Natural killer cell (primary cell): ENCODE results near the gene OR51B2. TPM values are rescaled to one million over a fixed set of nuclear protein-coding genes. Genes with fewer than 3 reads are reported as not detected.

Experiments
- ATAC-seq, 3 donors: fragments of 150-1000 bp in 2 of 3; fragments of 200-7000 bp in 1 of 3; cut with Tn5 transposase; 1 replicate in 1 of 3; 2 replicates in 2 of 3; pipeline ENCODE4 v1.10.0; 2021; ENCODE audit warnings: mild to moderate bottlenecking in 2 of 3, moderate library complexity in 2 of 3
- DNase-seq, 2 donors: peaks; one replicate each; pipeline versions ENCODE4 v3.0.0 to v3.0.0-alpha.2; 2013 to 2021; ENCODE audit warnings: mixed read lengths in 1 of 2
- H3K27ac ChIP-seq: one replicate; pipeline ENCODE4 v1.5.1; 2013; ENCODE audit warnings: mild to moderate bottlenecking, low read length
- H3K27me3 ChIP-seq: one replicate; pipeline ENCODE4 v1.6.1; 2013; ENCODE audit warnings: low read length; ENCODE audit not compliant: control insufficient read depth, insufficient read depth
- H3K36me3 ChIP-seq: one replicate; pipeline ENCODE4 v1.6.1; 2013; ENCODE audit warnings: low read length; ENCODE audit not compliant: control insufficient read depth, insufficient read depth
- H3K4me1 ChIP-seq: one replicate; pipeline ENCODE4 v1.6.1; 2013; ENCODE audit warnings: low read length; ENCODE audit not compliant: control insufficient read depth, insufficient read depth
- H3K4me3 ChIP-seq: one replicate; pipeline ENCODE4 v1.5.1; 2013; ENCODE audit warnings: low read length
- H3K9me3 ChIP-seq: one replicate; pipeline ENCODE4 v1.6.1; 2013; ENCODE audit warnings: low read length; ENCODE audit not compliant: control insufficient read depth, insufficient read depth
- H3K27ac Mint-ChIP-seq, 2 donors: one replicate each; pipeline ENCODE4 v1.8.0; 2022; ENCODE audit warnings: mild to moderate bottlenecking in 2 of 2, mixed read lengths in 2 of 2, moderate library complexity in 1 of 2
- H3K27me3 Mint-ChIP-seq, 2 donors: one replicate each; pipeline ENCODE4 v1.8.0; 2022; ENCODE audit warnings: low read depth in 2 of 2, mixed read lengths in 2 of 2
- H3K36me3 Mint-ChIP-seq: one replicate; pipeline ENCODE4 v1.8.0; 2022; ENCODE audit warnings: mixed read lengths
- H3K4me1 Mint-ChIP-seq, 2 donors: one replicate each; pipeline ENCODE4 v1.8.0; 2022; ENCODE audit warnings: mixed read lengths in 2 of 2
- H3K4me3 Mint-ChIP-seq: one replicate; pipeline ENCODE4 v1.8.0; 2022; ENCODE audit warnings: mild to moderate bottlenecking, moderate library complexity, mixed read lengths
- H3K9me3 Mint-ChIP-seq, 2 donors: one replicate each; pipeline ENCODE4 v1.8.0; 2022; ENCODE audit warnings: mixed read lengths in 2 of 2
- WGBS: methylation state at CpG from one replicate; pipeline ENCODE4 v1.1.7; 2013; ENCODE audit warnings: missing lambda C conversion rate; ENCODE audit not compliant: insufficient coverage; 5-methylcytosine and 5-hydroxymethylcytosine counted together
- intact Hi-C: fragments of 100-400 bp; cut with micrococcal nuclease; formaldehyde crosslinking; loops from one replicate; pipeline ENCODE4 v1.14.2; 2022
- total RNA-seq, 4 donors: library from RNA; stranded (reverse); fragments of 120-200 nt in 1 of 4; gene quantifications; one replicate each; pipeline versions ENCODE4 v1.2.3 to v1.2.4, GENCODE V29; 2013 to 2022
- TF ChIP-seq, protein P1 (sequence below): fragments of 200-600 bp; IDR thresholded peaks from one replicate; pipeline ENCODE4 v1.8.0; 2022; ENCODE audit warnings: antibody characterized with exemption

Gene OR51B2
- total RNA-seq, 3 donors from 2014 or later (not counting 1 experiment from before 2014, with no cell fraction given), result not detected

DNA sequence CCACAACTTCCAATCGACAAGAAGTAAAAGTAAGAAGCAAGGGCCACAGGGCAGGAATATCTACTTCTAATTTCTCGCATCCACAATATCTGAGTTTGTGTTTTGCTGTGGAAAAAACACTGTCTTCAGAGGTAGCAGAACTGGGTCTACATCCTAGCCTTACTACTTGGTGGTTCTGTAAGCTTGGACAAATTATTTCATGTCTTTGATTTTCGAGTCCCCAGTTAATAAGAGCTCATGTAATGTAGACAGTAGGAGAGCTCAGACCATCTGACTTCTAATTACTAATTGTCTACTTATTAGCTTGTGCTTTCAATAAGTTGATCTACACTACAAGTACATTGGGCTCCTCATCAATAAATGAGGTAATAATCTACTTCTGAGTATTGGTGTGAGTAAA, 41.0 kb downstream of the OR51B2 start:
- TF ChIP-seq, protein P1, sequence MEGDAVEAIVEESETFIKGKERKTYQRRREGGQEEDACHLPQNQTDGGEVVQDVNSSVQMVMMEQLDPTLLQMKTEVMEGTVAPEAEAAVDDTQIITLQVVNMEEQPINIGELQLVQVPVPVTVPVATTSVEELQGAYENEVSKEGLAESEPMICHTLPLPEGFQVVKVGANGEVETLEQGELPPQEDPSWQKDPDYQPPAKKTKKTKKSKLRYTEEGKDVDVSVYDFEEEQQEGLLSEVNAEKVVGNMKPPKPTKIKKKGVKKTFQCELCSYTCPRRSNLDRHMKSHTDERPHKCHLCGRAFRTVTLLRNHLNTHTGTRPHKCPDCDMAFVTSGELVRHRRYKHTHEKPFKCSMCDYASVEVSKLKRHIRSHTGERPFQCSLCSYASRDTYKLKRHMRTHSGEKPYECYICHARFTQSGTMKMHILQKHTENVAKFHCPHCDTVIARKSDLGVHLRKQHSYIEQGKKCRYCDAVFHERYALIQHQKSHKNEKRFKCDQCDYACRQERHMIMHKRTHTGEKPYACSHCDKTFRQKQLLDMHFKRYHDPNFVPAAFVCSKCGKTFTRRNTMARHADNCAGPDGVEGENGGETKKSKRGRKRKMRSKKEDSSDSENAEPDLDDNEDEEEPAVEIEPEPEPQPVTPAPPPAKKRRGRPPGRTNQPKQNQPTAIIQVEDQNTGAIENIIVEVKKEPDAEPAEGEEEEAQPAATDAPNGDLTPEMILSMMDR, result no peak
- intact Hi-C loops, result no loop called here
- Histone ChIP-seq H3K27me3 (no peaks in the 10 kb centered on the region), H3K4me3 (no peak overlapping the region), H3K9me3 (no peaks in the 10 kb centered on the region), H3K4me1 (no peaks in the 10 kb centered on the region), H3K27ac (no peak overlapping the region), H3K36me3 (no peaks in the 10 kb centered on the region)
- Mint-ChIP-seq H3K4me1 (no peaks in the 10 kb centered on the region), H3K9me3 (peaks cover 0 to 3% of the 10 kb centered on the region in 2 donors), H3K36me3 (no peaks in the 10 kb centered on the region), H3K27ac (no peak overlapping the region), H3K4me3 (no peak overlapping the region), H3K27me3 (no peaks in the 10 kb centered on the region)
- no peak for DNase-seq
- 83% methylated on average over 1 of the region's 3 CpGs for WGBS
- ATAC-seq, result no peak

DNA sequence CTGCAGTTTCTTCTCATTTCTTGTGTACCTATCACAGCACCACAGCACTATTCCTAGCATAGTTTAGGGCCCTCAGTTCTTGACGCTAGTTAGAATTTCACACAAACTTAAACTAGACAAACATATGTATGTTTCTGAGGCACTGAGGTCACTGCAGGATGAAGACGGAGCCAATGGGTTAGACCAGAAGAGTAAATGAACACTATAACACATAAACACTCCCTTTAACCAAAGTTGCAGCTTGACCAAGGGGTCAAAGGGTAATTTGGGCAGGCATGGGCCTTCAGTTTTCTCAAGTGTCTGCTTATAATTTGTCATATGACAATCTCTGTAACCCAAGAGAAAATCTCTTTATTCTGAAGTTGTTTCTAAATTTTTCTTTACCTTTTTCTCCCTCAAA, 41.5 kb downstream of the OR51B2 start:
- Histone ChIP-seq H3K9me3 (no peaks in the 10 kb centered on the region), H3K27ac (no peak overlapping the region), H3K4me3 (no peak overlapping the region), H3K27me3 (no peaks in the 10 kb centered on the region), H3K36me3 (no peaks in the 10 kb centered on the region), H3K4me1 (no peaks in the 10 kb centered on the region)
- no peaks in the 10 kb centered on the region for H3K4me1 Mint-ChIP-seq
- TF ChIP-seq, protein P1, result no peak
- no peaks in the 10 kb centered on the region for H3K27me3 Mint-ChIP-seq
- H3K27ac Mint-ChIP-seq, result no peak overlapping the region
- WGBS, result 83% methylated on average over 2 of the region's 2 CpGs
- intact Hi-C loops, result no loop called here
- peaks cover 0 to 3% of the 10 kb centered on the region in 2 donors for H3K9me3 Mint-ChIP-seq
- DNase-seq (no peak), ATAC-seq (no peak)
- no peaks in the 10 kb centered on the region for H3K36me3 Mint-ChIP-seq
- H3K4me3 Mint-ChIP-seq, result no peak overlapping the region

DNA sequence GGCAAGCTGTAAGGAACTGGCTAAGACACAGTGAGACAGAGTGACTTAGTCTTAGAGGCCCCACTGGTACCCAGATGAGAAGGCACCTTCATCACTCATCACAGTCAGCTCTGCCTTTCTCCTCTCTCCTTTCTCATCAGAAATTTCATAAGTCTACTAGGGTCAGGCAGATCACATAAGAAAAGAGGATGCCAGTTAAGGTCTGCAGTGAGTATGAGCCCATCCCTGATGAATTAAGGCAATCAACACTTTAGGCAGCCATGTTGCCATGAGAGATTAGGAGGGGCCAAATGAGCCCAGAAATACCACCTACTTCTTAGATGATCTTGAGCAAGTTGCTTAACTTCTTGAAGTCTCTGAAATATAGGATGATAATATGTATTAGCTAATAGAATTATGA, 42.5 kb downstream of the OR51B2 start:
- no peaks in the 10 kb centered on the region for H3K9me3 ChIP-seq
- no peak for DNase-seq
- intact Hi-C loops, result no loop called here
- peaks cover 0 to 3% of the 10 kb centered on the region in 2 donors for H3K9me3 Mint-ChIP-seq
- no peak overlapping the region for H3K4me3 Mint-ChIP-seq
- H3K36me3 ChIP-seq, result no peaks in the 10 kb centered on the region
- H3K4me1 ChIP-seq, result no peaks in the 10 kb centered on the region
- H3K36me3 Mint-ChIP-seq, result no peaks in the 10 kb centered on the region
- H3K27me3 Mint-ChIP-seq, result no peaks in the 10 kb centered on the region
- H3K4me1 Mint-ChIP-seq, result no peaks in the 10 kb centered on the region
- H3K27me3 ChIP-seq, result no peaks in the 10 kb centered on the region
- H3K27ac ChIP-seq, result no peak overlapping the region
- TF ChIP-seq, protein P1, result no peak
- no peak overlapping the region for H3K4me3 ChIP-seq
- ATAC-seq, result no peak
- no peak overlapping the region for H3K27ac Mint-ChIP-seq

DNA sequence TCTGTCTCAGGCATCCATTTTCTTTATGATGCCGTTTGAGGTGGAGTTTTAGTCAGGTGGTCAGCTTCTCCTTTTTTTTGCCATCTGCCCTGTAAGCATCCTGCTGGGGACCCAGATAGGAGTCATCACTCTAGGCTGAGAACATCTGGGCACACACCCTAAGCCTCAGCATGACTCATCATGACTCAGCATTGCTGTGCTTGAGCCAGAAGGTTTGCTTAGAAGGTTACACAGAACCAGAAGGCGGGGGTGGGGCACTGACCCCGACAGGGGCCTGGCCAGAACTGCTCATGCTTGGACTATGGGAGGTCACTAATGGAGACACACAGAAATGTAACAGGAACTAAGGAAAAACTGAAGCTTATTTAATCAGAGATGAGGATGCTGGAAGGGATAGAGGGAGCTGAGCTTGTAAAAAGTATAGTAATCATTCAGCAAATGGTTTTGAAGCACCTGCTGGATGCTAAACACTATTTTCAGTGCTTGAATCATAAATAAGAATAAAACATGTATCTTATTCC, 43.5 kb downstream of the OR51B2 start:
- Mint-ChIP-seq H3K27ac (no peak overlapping the region), H3K4me3 (no peak overlapping the region), H3K4me1 (no peaks in the 10 kb centered on the region), H3K27me3 (no peaks in the 10 kb centered on the region), H3K9me3 (peaks cover 0 to 3% of the 10 kb centered on the region in 2 donors), H3K36me3 (no peaks in the 10 kb centered on the region)
- intact Hi-C loops, result no loop called here
- no peak for DNase-seq
- Histone ChIP-seq H3K36me3 (no peaks in the 10 kb centered on the region), H3K4me1 (no peaks in the 10 kb centered on the region), H3K27ac (no peak overlapping the region), H3K27me3 (no peaks in the 10 kb centered on the region), H3K9me3 (no peaks in the 10 kb centered on the region), H3K4me3 (no peak overlapping the region)
- ATAC-seq, result no peak
- 35% methylated on average over 2 of the region's 3 CpGs for WGBS
- TF ChIP-seq, protein P1, result no peak
